ENCODE results near the gene LAS1L.
"Not testable (repeated sequence)": the region's sequence is repeated elsewhere in the genome, so short reads cannot be mapped to it uniquely, and the experiment has no call there.

LAS1L gene

DNA sequence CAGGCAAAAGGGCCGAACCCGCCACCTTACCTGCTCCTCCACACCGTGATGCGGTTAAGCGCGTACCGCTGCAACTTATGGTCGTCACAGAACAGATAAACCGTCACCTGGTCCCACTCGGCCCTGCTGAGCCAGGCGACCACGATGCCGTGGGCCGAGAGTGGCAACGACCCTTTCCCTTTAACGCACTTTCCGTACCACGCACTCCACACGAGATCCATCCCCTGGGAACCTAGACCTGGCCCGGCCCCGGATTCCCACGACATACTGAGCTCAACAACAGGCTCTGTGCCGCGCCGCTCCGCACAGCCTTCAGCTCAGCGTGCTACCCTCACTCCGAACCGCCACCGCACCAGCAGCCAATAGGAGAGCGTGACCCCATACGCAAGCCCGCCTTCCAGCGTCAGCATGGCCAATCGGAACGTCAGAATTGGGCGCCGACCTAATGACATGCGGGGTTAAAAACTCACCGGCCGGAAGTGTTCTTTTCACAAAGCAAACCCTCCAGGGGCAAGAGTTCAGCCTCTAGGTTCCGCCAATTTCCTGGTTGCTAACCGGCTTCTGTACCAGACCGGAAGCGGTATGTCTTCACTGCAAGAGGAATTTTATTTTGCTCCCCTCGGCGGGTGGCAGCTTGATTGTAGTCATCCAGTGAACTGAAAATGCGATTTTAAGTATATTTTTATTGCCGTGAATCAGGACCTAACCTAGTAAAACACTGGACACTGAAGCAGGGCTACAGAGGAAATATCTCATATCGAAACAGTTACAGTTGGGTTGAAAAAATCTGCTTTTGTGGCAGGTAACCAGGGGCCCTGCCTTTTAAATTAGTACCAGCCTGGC is at the start of gene LAS1L:
Gene LAS1L, minus strand, starts transcription at position 338 of the 843 bp plus-strand sequence. Its CDS starts 72 bp downstream, at position 266.
- peak; percentile 90 for DNase-seq

DNA sequence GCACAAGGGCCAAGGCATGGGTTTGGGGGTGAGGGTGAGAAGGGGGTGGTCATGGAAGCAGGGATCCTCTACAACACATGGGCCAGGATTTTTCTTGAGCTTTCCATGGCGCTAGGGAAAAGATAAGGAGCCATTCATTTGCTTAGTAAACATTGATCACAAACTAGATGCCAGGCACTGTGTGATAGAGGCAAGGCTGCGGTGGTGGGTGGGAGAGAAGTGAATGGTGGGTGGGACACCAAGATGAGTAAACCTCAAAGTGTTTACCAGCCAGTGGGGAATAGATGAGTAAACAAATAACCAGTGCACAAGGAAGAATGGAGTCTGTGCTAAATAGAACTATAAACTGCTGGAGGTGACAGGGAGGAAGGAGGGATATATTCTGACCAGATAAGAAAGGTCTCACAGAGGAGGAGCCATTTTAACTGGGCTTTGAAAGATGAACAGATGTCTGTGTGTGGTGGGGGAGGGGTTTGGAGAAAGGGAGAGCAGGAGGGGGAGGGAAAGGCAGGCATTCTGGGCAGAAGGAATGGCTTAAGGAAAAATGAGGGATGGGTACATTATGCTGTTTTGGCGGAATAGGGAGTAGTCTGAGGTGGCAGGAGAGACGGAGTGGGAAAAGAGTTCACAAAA is 48.0 kb upstream of the LAS1L start:
- DNase-seq = no peak

DNA sequence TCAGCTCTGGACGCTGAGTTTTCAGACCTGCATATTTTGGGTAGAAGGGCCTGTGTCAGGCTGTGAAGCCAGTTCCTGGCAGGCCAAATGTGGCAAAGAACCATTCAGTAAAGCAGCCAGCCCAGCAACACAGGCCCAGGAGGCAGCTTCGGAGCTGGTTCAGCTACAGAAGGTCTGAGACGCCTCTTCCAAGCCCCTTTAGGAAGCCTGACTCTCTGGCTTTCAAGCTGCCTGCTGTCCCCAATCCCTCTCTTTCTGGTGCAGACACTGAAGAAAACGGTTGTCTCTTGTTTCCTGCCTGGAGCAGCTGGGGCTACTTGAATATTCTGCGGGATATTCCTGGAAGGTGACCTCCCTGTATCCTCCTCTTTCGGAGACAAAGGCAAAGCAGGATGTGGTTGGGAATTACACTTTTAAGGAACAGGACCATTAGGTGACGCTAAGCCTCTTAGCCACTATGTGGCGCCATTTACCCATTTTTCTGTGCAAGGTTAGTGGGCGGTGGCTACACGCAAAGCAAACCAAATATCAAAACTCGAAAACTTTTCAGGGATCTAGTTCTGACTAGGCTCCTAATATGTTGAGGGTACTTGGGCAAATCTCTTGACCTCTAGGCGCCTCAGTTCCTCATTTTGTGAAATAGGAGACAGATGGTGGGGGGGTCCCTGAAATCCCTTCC is 47.2 kb upstream of the LAS1L start:
- peak; percentile 63 for DNase-seq

DNA sequence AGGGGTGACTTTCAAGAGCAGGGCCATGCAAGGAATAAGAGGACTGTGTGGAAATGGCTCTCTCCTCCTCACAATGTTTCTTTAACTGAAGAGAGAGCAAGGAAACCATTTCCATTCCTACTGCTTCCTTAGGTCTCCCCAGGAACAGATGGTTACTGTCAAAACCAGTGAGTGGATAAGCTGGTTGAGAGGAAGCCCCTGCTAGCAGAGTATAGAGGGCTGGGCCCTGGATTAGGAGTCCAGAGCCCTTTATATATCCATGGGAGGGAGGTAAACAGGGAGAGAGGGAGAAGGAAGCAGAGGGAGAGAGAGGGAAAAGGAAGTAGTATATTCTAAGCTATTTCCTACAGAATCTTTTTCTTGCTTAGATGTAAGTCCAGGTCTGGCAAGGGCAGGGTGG is 43.8 kb upstream of the LAS1L start:
- no peak for DNase-seq

DNA sequence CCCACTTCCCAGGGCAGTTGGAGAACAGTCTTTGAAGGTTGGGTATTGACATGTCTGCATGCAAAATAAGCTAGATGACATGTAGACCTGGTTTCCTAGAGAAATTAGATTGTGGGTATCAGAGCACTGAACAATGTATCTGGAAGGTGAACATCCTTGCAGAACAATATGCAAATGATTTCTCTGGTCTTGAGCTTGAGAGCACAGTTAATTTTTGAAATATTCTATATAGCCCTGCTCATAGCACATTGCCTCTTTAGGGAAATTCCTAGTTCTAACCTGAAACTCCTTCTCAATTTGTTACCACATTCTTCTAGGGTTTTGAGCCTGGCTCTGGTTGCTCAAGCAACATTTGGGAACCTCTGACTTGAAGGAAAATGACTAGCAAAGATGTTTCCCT is 41.6 kb upstream of the LAS1L start:
- no peak for DNase-seq

DNA sequence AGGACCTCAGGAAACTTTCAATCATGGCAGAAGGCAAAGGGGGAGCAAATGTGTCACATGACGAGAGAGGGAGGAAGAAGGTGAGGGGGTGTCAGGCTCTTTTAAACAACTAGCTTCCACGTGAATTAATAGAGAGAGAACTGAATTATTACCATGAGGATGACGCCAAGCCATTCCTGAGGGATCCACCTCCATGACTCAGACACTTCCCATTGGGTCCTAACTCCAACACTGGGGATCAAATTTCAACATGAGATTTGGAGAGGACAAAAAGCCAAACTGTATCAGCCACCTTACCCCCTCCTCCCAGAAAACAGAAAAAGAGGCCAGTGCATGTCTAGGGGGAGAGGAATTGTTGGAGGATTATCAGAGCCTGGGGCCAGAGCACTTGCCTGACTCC is 40.4 kb upstream of the LAS1L start:
- DNase-seq = no peak

DNA sequence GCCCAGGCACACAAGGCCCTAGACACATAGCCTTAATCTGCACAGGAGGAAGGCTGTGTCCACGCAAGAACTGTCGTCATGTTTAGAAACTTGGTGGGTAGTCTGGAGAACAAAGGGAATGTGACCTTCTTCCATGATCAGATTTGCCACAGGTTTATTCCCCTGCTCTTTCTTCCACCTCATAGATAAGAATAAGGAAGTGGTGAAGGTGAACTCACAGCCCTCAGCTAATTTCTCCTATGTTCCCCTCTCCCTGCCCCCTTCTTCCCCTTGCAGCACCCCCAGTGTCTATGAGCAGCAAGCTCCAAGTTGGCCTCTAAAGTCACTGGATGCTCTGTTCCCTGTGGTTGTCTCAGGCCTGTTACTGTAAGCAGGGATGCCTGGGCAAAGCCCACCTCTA is 39.8 kb upstream of the LAS1L start:
- DNase-seq = no peak

DNA sequence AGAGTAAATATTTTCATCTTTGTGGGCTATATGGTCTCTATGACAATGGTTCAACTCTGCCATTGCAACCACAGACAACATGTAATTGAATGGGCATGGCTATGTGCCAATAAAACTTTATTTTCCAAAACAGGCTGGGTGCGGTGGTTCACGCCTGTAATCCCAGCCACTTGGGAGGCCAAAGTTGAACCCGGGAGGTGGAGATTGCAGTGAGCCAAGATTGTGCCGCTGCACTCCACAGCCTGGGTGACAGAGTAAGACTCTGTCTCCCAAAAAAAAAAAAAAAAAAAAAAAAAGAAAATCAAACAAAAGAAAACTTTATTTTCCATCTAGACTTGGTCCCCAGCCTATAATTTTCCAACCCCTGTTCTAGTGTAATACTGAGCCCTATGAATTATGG is 38.4 kb upstream of the LAS1L start:
- no peak for DNase-seq

DNA sequence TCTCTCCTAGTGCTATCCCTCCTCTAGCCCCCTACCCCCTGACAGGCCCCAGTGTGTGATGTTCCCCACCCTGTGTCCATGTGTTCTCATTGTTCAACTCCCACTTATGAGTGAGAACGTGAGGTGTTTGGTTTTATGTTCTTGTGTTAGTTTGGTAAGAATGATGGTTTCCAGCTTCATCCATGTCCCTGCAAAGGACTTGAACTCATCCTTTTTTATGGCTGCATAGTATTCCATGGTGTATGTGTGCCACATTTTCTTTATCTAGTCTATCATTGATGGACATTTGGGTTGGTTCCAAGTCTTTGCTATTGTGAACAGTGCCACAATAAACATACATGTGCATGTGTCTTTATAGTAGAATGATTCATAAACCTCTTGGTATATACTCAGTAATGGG is 28.3 kb upstream of the LAS1L start:
- not testable (repeated sequence) for DNase-seq

DNA sequence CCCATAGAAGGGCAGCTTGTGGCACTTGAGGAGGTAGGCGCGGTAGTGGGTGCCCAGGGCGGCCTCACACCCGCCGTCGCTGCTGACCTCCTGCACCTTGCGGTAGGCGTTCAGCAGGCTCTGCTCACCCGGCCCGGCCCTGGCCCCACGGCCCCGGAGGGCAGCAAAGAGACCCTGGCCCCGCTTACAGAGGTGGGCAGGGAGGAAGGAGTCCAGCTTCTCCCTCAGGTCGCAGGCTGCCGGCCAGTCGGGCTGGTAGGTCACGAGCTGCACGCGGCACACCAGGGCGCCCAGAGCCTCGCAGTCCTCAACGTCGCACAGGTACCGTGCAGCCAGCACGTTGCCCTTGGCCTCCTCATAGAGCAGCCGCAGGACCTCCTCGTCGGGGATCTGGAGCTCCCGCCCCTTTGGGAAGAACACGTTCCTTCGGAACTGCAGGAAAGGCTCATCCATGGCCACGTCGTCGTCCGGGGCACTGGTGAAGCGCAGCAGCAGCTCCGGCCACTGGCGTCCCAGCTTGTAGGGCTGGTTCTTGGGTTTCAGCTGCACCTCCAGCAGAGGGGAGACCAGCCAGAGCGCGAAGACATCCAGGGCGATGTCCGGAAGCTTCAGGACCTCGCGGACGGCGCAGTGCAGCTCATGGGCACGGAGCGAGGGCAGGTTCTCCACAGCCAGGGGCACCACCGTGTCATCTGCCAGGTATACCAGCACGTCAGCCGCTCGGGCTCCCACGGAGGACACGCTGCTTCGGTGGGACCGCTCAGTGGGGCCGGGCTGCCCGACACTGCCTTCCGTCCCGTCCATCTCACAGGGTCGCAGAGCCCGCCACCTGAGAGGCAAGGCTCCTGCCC is 17.1 kb upstream of the LAS1L start:
- no peak for DNase-seq

DNA sequence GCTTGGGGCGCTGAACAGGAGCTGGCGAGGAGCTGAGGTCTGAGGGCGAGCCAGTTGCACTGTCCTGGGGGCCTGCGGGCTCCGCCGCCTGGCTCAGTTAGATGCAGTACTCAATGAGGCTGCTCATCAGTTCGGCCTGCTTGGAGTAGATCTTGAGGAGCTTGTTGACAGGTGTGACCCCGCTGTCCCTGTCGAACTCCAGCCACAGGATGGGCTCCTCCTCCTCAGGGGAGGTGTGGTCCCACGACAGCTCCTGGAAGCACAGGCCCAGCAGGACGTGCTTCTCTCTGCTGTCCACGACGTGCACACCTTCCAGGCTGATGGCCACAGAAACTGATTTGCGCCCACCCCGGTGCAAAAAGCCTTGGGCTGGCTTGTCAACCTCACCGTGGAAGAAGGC is 16.5 kb upstream of the LAS1L start:
- no peak for DNase-seq

DNA sequence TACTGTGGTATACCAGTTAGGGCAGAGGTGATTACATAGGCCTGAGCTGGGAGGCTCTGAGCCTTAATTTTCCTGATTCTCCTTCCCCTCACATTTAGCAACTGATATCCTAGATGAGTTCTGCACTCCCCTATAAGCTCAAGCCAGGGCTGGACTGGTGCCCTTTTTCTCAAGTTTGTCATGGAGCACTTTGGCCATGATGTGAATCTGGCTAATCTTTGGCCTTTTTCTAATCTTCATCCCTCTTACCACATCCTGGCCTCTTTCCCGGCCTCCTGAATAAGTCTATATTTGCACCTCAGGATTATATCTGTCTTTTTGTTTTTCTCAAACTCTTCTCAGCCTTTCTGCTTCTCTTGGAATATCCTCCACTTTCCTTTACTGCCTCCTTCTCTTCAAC is 10.9 kb upstream of the LAS1L start:
- DNase-seq = no peak

DNA sequence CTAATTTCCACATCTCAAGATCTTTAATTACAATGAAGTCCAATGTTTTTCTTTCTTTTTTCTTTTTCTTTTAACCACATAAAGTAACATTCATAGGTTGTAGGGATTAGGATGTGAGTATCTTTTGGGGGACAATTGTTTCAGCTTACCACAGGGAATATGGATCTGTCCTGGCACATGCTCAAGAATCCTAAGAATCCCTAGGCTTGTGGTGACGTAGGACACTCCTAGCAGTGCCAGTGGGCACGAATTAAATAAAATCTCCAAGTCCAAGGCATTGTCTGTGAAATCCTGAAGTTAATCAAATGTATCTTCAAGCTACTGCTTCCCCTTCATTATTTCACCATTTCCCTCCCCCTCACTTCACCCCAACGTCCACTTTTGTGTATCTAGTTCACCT is 2.6 kb upstream of the LAS1L start:
- no peak for DNase-seq

DNA sequence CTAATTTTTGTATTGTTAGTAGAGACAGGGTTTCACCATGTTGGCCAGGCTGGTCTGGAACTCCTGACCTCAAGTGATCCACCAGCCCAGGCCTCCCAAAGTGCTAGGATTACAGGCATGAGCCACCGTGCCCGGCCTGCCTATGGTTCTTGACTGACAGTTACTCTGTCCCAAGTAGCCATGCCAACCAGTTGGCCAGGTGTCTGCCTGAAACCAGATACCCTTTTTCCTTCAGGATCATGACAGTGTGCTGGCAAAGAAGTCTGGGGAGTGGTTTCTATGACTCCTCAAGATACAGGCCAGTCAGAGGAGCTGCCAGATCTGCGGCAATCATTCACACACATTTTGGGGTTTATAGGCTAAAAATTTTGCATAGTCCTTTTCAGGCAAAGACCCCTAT is 1.7 kb upstream of the LAS1L start:
- DNase-seq = no peak

DNA sequence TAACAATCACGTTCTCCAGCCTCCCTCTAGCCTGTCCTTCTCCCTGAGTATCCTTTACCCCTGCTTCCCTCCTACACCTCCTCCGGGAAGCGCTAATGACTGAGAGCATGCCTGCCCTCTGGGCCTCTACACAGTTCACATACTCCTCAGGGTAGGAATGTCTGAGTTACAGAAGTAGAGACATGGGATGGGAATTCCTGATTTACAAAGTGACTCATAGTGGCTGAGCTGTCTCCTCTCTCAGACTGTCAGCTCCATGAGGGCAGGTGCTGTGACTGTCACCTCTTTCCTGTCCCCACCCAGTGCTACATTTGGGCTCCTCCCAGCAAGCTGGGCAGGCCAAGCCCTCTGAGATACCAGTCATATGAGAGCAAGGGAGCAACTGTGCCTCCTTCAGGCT is 2.6 kb downstream of the LAS1L start:
- no peak for DNase-seq

DNA sequence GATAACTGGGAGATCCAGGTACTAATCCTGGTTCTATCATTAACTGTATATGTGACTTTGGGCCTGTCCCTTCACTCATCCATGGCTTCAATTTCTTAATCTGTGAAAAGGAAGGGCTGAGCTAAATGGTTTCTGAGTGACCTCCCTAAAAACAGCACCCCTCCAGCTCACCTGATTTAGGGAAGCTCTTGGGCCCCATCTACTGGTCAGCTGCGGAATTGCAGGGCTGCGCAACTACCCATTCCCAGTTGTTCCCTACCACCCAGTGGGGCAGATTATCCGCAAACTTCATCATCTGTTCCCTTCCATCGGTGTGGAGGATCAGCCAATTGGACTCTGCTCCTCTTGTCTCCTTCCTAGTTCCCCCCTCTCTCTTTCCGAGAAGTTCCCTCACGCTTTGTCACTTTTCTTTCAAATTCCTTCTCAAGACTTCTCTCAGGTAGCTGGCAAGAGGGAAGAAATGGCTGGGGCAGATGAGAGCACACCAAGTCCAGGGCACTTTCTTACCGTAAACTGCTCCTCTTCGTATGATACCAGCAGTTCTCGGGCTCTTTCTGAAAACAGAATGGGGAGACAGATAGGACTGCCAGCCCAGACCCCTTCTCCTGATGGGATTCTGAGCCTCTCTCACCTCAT is 5.8 kb downstream of the LAS1L start:
- DNase-seq = peak; percentile 46

DNA sequence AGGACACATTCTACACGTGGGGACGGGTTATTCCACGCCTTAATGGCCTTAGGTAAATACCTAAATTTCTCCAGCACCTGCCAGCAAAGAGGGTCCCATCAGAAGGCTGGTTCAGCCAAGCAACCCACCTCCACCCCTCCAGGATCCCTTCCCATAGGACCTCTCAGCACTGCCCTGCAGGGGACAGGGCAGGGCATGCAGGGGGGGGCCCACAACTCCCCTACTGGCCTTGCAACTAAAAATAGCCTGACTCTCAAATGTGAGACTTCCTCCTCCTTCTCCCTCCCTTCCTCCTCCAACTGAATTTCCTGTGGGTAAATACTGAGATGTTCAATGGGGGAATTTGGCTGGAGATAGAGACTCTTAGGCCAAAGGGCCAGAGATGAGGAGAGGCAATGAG is 6.3 kb downstream of the LAS1L start:
- DNase-seq = no peak

DNA sequence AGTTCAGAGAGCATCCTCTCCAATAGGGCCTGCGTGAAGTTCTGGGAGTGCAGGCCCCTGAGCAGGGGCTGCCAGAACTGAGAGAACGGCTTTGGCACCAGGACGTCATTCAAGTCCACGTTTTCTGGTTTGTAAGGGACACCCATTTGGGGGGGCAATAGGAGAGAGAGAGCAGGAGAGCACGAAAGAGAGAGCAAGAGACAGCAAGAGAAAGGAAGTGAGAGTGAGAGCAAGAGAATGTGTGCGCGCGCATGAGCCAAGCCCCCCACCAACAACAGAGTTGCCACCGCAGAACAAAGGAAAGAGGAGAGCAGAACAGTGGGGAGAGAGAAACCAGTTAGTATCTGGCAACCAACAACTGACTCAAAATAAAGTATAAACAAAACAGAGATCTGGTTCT is 10.4 kb downstream of the LAS1L start:
- no peak for DNase-seq

DNA sequence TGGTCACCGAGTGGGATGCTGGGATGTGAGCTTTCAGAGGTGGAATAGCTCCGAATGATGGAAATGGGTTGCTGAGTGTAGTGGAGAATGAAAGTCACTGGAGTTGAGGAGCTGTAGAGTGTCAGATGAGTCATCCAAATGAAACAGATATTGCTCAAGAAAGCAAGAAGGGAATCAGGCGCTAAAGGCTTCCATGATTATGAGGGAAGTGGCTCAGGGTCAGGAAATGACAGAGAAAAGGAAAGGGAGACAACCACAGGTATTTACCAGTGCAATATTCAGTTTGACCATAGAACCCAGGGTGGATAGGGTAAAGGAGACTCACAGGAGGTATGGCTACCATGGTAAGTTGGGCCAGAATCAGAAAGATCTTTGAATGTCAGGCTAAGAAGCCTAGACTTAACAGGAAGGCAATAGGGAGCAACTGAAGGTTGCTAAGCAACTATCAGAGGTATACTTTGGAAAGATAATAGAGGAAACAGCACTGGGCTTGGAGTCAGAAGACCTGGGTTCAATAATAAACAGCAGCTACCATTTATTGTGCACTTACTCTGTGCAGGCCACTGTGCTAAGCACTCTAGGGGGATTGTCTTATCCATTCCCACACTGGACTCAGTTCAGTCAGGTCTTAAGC is 11.7 kb downstream of the LAS1L start:
- no peak for DNase-seq

DNA sequence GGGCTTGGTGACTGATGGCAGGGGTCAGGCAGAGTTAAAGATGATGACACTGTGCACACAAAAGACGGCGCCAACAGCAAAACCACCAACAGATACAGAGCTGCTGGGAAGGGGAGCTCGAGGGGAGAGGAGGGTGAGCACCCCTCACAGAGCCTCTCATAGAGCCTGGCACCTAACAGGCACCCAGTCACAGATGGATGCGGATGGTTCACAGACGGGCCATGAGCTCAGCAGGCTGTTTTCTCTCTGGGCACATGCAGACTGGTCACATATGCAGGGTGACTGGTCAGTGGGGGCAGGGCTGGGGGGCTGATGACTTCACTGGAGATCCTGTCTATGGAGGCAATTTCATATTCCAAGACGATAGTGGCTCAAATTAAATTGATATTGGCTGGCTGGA is 15.1 kb downstream of the LAS1L start:
- DNase-seq = not testable (repeated sequence)

DNA sequence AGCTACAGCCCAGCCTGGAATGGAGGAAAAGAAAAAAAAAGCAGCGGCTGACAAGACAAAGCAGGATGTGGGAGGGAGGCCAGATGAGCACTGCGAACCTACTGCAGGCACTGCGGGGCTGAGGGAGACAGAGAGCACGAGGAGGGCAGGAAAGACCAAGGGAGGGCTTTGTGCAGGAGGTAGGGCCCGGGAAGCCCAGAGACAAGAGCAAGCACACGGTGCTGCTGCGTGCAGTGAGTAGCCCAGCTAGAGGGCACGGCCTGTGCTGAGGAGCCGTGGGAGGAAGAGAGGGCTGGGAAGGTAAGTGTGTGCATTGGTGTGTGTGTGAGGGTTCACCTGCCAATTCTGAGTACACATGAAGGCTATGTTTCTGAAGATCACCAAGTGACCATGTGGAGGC is 15.6 kb downstream of the LAS1L start:
- not testable (repeated sequence) for DNase-seq

DNA sequence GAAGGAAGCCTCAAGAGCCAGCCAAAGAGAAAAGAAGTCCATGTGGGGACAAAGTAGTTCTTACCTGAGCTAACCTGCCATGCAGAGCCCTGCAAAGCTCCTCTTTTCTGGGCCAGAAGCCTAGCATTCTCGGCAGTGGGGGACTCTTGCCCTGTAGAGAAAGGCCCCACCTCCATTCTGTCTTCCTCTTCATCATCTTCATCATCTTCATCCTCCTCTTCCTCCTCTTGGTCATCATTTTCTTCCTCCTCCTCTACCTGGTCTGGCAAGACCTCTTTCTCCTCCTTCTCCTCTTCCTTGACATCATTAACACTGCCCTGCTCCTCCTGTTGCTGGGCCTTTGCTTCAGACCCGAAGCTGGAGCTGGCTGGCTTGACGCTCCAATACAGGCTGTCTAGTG is 16.7 kb downstream of the LAS1L start:
- no peak for DNase-seq

All from stimulated activated CD4-positive, alpha-beta T cell treated with anti-CD3 and anti-CD28 coated beads, Interleukin-4, amount 100 ng/mL, for 24 hours (primary cell).